GM21447 (cell line): ENCODE results near the gene LTBP2.

ENCODE experiments used
- ATAC-seq: cut with Tn5 transposase; IDR thresholded peaks from one replicate; pipeline ENCODE4 v1.9.1; 2021; ENCODE audit not compliant: unreplicated experiment

The LTBP2 gene

DNA sequence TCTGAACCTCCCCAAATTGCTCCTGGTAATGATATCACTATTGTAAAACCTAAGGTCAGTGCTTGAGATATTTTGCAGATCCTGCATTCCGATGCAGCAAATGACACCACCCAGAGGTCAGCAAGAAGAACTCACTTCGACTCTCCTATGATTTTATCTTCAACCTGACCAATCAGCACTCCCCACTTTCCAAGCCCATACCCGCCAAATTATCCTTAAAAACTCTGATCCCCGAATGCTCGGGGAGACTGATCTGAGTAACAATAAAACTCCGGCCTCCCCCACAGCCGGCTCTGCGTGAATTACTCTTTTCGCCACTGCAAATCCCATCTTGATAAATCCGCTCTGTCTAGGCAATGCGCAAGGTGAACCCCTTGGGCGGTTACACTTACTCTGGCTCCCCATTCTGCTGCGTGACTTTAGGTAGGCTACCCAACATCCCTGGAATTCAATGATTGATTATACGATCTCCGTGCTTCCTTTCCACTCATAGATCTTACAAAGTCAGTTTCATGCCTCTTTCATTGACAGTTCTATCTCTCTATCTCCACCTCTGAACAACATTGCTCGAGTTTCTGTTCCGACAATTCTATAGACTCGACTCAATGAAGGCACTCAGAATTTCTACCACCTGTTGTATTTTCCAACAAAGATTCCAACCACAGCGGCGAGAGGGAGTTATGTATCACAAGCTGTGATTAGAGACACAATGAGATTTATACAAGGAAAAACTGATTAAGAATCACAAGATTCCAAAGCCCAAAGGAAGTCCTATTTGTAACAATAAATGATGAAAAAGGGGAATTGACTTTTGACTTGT lies 119.9 kb downstream of the LTBP2 start:
- ATAC-seq = no peak

DNA sequence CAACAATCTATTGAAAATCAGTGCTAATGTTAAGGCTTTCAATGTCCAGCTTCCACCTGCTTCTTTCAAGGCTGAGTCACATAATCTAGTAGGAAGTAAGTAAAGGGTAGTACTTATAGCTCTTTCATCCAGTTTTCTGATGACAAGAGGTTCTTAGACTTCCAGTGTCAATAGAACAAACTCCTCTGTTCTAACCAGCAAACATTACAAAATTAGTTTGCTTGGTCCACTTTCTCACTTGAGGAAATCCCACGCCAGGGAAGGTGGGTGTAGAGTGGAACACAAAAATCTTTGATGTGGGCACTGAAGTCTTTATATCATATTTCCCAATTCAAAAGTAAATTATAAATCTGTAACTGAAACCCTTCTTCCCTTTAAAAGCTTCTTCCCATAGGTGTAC lies 121.6 kb downstream of the LTBP2 start:
- ATAC-seq = no peak

DNA sequence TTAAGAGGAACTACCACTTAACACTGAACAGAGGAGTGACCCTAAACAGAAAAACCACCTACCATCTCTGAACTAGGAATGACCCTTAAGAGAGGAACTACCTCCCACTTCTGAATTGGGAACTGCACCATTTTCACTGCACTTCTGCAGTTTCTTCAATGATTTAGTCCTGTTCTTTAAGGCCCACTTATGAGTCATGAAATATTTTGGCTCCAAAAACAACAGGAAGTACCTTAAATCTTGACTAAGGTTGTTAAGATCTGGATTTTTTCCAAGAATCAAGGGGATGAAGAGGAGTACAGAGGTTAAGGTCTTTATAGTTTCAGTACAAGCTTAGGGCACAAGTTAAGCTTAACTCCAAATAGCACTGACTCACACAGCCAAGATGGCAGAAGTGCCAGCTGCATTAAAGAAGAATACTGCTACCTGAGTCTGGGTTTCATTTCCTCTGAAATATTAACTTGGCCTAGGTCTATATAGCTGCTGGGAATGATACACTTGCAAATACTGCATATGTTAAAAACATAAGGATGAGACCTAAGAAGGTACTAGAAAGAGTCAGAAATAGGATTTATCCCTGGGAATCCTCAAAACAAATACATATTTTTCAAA lies 123.1 kb downstream of the LTBP2 start:
- ATAC-seq = no peak

DNA sequence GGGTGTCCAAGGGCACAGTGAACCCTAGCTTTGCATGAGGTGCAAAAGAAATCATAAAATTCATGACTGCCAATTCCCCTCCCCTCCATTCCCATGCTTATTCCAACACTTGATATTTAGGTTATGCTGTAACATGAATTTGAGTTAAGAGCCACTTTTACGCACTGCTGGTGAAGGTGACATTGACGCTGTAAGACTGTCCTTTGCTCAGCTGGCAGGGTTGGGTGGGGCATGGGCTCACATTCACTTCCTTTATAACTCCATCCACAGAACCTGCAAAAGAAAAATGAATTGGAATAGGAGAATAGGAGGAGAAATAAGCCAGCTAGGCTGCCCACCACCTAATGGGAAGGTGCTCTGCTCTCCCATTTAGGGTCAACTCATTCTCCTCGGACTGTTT lies 125.9 kb downstream of the LTBP2 start:
- ATAC-seq = no peak

DNA sequence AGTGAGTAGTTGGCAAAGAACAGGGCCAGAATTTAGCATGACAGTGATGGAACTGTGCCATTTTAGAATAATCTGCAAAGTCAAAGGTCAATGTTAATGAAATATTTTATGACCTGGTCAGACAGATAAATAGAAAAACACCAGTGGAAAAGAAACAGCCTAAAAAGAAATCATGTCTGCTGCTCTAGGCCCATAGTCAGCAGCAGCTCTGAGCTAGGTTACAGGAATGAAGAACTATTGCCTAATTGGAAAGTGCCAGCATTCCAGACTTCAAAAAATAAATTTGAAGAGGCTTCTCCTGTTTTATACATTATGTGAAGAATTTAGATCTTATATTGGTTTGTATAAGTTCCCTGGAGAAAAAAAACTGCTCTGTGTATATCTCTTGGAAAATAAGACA lies 128.7 kb downstream of the LTBP2 start:
- ATAC-seq = no peak

DNA sequence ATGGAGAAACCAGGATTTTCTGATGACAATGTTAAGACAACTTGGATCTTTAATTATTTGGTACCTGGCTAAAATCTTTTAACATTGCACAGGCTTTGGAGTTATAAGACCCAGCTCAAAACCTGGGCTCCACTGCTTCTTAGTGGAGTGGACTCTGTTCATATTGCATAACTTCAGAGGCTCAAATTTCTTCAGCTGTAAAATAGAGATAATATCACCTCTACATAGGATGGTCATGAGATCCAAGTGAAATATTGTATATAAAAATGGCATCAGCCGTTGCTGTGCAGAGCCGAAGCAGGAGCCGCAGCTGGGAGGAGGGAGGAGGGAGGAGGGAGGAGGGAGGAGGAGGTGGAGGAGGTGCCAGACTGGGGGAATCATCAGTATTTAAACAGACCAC lies 129.5 kb downstream of the LTBP2 start:
- ATAC-seq = no peak

DNA sequence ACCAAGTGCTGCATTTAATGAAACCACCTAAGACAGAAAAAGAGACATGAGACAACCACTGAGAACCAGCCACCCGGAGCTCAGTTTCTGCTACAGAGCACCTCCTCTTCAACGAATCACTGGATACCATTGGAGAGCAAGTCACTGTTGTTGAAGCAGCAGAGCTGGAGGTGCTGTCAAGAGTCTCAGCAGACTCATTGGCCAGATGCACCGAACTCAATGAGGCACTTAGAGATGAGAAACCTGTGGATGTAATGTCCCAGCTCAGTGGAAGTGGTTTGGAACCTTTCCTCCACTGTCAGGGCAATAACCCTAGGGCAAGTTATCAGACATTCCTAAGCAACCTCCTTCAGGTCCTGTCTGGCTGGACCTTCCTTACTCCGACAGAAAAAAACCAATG lies 132.0 kb downstream of the LTBP2 start:
- ATAC-seq = no peak

DNA sequence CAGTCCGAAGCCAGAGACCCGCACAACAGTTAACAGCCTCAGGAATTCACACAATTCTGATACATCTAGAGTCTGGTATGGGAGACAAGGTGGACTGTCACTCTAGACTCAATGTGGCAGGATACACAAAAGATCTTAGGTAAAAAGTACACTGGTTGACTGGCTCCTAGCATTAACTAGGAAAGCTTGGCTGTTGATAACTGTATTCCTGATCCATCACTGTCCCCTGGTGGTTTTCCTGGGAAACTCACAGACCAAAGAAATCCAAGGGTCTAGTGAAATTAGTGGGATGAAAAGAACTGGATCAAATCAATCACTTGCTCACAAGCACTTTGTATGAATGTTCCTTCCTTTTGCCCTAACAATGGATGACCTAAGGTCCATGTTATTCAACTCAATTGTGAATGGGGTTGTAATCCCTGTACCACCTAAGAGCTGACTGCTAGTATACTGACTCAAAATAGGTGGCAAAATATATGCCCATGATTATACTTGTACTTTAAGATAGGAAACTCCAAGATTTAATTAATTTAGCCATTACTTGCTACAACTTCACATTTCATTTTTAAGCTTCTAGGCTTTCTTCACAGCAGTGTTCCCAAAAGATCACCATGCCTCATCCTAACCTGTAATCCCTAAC lies 132.9 kb downstream of the LTBP2 start:
- ATAC-seq = no peak

DNA sequence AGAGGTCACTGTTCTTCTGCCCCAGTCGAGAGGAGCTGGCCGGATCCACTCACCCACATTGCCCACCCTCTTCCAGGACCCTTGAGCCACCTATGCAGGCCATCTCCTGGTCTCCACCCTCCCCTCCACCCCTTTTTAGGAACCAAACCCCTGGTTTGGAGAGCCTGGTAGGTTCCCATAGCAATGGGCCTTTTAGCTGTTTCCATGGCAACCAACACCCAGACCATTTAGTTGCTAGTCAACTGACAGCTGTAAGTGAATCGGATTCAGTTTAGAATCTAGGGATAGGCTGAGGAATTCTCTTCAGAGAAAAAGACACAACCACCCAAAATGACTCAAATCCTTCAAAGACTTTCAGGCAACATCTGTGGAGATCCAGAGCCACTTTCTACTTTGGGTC lies 135.4 kb downstream of the LTBP2 start:
- no peak for ATAC-seq

DNA sequence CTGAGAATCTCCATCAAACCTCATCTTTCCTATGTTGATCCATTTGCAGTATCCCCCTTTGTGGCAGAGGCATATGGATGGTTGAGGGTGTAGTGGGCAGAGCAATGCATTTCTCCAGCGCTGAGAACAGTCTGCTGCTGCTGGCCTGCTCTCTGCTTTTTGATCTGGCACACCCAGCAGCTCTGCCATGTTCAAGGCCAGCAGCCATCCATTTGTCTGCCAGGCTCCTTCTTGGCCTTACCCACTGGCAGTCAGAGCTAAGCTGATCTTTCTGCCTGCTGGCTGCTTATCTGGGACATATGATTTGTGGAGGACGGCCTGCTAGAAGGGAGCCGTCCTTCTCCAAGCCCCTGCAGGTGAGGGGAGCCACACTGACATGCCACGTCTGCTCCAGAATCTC lies 135.9 kb downstream of the LTBP2 start:
- ATAC-seq = no peak

DNA sequence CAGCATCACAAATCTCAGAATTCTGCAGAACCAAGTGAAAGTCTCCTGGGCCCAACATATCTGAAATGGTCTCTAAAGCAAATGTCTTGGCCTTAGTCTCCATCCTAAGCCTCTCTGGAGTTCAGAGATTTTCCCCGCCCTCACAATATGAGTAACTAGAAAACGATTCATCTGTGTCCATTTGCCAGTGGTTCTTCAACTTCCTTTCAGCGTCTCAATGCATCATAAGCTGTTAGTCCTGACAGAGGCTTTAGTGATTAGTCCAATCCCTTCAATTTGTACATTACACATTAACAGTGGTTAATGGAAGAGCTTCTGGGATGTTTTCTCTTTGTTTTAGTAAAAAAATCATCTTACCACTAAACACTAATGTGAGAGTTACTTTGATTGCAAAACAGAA lies 136.4 kb downstream of the LTBP2 start:
- no peak for ATAC-seq

DNA sequence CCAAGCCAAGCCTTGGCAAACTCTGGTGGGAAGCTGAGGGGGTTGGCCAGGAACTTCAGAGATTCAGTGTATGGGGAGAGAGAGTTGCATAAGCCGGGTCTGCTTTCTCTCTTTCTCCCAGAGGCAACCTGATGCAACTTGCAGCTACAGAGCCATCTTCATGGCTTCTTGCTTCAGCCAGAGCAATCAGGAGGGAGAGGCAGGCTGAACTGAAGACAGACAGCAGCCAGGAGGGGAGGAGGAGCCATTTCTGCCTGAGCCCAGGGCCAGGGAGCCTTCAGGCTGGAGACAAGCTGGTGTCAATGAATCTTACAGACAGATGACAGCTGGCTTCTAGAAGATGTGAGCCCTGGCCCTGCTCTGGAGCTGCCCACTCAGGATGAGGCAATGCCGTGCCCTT lies 137.7 kb downstream of the LTBP2 start:
- ATAC-seq = no peak

DNA sequence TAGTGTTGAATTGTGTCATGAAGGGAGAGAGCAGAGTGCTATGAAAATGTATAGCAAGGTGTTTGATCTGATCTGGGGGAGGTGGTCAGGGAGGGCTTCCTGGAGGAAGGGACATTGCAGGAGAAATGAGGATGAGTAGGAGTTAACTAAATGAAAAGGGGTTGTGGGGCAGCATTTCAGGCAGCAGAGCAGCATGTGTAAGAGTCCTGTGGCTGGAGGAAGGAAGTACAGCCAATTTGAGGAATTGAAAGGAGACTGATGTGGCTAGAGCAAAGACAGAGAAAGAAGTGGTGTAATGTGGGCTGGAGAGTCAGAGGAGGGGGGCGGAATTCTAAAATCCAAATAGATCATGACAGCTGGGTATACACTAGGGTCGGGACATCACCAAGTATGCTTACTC lies 139.4 kb downstream of the LTBP2 start:
- no peak for ATAC-seq

DNA sequence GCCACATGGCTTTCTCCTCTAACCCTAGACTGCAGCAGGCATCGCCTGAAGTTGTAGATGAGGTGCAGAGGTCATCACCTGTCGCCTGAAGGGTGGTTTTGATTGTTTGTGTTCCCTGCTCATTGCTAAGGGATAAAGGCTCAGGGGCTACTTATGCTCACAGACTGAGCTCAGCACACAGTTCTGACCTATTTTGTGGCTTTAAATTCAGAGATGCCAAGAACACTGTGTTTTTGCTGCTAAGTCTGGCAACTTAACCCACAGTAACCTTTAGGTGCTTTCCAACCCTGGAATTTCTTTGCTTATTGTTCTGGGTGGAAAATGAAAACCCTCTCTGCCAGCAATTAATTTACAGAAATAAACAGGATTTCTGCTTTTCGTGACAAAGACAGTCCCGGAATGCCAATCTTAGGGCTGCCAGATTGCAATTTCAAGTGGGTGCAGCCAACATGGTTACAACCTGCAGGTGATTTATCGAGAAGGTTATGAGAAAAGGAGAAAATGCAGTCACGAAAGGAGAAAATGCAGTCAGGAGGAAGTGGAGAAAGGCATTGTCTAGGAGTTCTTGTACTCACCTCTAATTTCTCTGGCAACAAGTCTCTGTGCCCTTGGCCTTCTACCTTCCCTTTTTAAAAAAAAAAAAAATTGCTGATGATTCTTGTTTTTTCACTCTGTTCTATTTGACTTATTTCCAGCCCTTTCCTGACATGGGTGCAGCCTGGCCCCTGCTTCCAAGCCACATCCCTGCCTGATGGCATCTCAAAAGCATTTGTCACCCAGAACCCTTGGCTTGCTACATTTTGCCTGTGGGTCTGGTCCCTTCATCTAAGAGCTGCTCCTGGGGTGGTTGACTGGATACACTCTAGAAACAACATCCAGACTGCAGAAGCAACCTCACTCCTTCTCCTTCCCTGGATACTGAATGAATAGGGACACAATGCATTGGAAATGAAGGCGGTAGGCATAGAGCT lies 142.2 kb downstream of the LTBP2 start:
- no peak for ATAC-seq

DNA sequence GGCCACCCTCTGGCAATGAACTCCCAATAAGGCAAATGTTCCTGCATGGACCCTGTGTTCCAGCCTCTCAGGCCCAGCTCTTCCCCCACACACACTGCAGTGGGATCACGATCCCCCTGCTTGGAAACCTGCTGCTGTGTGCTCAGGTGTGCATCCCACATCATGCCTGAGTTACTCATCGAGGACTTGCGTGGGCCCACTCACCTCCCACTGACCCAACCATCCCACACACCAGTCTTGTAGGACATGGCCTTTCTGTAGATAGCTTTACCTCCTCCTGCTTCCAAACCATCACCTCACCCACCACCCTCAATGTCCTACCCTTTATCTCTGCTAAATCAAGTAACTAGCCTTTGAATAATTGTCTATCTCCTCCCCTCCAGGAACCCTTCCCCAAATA lies 143.5 kb downstream of the LTBP2 start:
- ATAC-seq = no peak

DNA sequence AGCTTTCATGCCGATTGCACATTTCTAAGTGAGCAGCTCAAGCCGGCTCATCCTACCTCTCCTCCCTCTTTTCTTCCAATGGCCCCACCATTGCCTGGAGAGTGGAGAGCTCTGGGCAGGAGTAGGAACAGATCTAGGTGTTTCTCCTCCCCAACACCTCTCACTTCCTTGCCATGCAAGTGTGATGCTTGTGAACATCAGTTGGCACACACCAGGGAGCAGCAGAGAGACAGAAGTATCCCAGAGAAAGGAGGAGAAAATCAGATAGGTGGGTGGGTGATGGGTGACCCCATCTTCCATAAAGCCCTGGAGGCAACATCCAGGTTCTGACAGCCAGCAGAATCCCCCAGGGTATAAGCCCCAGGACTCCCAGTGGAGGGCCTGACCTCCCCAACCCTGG lies 146.7 kb downstream of the LTBP2 start:
- no peak for ATAC-seq

DNA sequence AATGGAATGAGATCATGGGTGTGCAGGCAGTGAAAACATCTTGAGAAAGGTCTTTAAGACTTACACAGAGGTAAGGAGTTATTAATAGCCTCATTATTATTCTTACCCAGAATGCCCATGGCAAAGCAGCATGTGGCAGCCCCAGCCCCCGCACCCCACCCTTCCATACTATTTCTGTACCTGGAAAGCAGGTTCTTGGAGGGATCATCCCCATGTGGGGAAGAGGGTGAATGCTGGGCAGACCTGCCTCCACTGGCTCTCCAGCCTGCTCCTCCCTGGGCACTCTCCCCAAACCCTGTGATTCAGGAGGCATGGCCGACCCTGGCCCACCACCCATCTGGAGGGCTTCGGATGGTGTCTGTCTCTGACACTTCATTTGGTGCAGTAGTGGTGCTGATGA lies 147.3 kb downstream of the LTBP2 start:
- no peak for ATAC-seq

DNA sequence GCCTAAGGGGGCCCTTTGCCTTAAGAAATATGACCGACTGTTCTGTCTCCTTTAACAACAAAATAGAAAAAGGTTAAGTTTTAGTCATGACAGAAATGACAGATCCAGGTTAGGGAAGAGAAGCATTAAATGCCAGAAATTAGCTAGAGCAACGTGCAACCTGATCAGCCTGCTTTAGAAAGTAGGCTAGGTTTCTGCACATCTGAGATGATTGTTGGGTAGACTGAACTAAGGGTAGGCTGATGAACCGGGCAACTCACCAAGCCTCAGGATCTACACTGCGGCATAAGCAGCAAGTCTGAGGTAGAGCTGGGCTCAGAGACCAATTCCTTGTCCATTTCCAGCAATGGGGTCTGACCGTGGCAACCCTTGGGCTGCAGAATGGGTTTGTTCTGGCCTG lies 148.3 kb downstream of the LTBP2 start:
- no peak for ATAC-seq

DNA sequence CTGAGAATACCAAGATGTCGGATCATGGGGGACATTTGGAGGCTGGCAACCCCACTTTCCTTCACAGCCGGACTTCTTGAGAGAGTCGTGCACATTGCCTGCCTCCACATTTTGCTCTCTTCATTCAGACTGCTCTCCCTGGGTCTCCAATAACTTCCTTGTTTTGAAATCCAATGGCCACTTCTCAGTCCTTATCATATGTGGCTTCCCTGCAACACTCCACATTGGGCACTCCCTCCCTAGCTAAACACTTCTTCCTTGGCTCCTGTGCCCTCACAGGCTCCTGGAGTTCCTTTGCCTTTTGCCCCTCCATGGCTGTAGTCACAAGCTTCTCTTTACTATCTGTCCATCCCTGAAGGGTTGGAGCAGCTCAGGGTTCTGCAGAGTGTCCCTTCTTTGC lies 149.0 kb downstream of the LTBP2 start:
- no peak for ATAC-seq

DNA sequence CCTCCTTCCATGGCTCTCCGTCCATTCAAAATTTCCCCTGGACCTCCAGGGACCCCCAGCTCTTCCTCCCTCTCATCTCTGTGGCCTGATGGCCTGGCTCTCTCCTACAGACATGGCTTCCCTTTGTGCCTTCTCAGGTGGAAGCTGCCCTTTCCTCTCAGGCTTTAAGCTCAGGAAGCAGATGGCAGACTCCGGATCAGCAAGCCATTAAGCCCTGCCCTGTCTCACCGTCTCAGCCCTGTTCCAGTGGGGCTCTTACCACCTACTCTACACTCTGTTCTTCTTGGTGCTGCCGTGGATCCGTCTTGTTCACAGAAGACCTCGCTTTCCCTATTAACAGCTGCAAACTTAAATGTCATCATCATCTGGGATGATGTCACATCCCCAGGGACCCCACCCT lies 152.1 kb downstream of the LTBP2 start:
- no peak for ATAC-seq

DNA sequence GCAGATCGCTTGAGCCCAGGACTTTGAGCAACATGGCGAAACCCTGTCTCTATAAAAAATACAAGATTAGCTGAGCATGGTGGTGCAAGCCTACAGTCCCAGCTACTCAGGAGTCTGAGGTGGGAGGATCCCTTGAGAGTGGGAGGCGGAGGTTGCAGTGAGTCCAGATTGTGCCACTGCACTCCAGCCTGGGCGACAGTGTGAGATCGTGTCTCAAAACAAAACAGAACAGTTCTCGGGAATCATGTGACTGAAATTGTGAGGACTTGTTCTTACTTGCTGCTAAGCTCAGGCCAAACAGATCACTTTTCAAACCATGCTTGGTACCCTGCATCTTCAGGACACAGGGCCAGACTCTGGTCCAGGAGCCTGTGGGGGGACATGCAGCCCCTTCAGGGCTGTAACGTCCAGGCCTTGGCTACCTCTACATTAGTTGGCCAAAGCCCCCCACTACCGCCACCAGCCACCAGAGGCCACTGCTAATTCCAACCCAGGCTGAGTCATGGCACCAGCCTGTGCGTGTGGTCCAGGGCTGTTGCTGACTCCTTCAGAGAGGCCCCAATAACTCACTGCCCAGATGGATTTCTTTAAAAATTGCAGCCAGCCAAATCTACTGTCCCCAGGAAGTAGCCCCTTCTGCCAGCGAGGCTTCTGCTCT lies 152.6 kb downstream of the LTBP2 start:
- no peak for ATAC-seq
